ENCODE data around the gene TMEM272.

DNA sequence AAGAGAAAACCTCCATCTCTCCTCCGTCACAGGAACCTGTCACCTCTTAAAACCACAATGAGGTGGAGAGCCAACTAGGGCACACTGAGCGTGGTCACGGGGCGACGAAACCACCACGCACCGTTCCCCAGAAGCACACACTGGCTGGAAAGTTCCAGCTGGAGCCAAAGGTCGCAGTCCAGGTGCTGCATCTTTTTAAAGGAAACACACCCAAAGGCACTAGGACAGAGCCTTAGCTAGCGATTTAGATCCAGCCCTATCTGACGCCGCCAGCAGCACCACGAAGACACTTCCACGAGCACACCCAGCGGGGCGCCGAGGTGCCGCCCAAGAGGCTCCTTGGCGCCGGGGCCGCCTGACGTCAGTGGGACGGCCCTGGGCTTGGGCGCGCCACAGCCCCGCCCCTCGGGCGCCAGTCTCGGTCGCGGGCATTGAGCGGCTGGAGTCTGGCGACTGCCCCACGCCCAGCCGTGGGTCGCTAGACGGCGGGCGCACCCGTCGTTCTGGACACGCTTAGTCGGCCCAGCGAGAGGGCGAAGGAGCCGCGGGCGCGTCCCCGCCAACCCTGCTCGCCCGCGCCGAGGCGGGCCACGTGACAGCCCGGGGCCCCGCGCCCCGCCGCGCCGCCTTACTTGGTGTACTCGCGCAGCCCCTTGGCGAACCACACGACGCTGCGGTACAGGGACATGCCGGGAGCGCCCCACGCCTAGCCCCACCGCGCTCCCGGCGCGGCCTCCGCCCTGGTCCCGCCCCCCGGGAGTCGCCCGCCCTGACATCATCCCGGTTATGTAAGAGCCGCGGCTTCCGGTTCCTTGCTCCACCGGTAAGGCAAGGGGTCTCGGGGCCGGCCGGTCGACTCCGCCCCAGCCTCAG is 41.3 kb downstream of the TMEM272 start, which contains the start of gene DHRS12:
- TF ChIP-seq, protein P1, sequence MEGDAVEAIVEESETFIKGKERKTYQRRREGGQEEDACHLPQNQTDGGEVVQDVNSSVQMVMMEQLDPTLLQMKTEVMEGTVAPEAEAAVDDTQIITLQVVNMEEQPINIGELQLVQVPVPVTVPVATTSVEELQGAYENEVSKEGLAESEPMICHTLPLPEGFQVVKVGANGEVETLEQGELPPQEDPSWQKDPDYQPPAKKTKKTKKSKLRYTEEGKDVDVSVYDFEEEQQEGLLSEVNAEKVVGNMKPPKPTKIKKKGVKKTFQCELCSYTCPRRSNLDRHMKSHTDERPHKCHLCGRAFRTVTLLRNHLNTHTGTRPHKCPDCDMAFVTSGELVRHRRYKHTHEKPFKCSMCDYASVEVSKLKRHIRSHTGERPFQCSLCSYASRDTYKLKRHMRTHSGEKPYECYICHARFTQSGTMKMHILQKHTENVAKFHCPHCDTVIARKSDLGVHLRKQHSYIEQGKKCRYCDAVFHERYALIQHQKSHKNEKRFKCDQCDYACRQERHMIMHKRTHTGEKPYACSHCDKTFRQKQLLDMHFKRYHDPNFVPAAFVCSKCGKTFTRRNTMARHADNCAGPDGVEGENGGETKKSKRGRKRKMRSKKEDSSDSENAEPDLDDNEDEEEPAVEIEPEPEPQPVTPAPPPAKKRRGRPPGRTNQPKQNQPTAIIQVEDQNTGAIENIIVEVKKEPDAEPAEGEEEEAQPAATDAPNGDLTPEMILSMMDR (IDR thresholded peaks at IDR 0.05) = no peak
- TF ChIP-seq, protein P2, sequence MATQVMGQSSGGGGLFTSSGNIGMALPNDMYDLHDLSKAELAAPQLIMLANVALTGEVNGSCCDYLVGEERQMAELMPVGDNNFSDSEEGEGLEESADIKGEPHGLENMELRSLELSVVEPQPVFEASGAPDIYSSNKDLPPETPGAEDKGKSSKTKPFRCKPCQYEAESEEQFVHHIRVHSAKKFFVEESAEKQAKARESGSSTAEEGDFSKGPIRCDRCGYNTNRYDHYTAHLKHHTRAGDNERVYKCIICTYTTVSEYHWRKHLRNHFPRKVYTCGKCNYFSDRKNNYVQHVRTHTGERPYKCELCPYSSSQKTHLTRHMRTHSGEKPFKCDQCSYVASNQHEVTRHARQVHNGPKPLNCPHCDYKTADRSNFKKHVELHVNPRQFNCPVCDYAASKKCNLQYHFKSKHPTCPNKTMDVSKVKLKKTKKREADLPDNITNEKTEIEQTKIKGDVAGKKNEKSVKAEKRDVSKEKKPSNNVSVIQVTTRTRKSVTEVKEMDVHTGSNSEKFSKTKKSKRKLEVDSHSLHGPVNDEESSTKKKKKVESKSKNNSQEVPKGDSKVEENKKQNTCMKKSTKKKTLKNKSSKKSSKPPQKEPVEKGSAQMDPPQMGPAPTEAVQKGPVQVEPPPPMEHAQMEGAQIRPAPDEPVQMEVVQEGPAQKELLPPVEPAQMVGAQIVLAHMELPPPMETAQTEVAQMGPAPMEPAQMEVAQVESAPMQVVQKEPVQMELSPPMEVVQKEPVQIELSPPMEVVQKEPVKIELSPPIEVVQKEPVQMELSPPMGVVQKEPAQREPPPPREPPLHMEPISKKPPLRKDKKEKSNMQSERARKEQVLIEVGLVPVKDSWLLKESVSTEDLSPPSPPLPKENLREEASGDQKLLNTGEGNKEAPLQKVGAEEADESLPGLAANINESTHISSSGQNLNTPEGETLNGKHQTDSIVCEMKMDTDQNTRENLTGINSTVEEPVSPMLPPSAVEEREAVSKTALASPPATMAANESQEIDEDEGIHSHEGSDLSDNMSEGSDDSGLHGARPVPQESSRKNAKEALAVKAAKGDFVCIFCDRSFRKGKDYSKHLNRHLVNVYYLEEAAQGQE (IDR thresholded peaks at IDR 0.05; ENCODE audit: insufficient read depth in 1 of 2, low read depth in 2 of 2, low read length in 1 of 2) = no peak

Measured in Panc1 (cell line).